HEK293 (cell line): ENCODE measurements around the gene SLAMF7.
"Not testable (repeated sequence)": the region's sequence is repeated elsewhere in the genome, so short reads cannot be mapped to it uniquely, and the experiment has no call there.

Source experiments
- CTCF ChIA-PET: fragments of 350-600 bp; formaldehyde crosslinking; extraction: SDS; loops from one replicate; lab custom pipeline; 2021; ENCODE audit warnings: antibody characterized with exemption; lab: Yijun Ruan, JAX
- POLR2A ChIA-PET: fragments of 300-600 bp; formaldehyde crosslinking; extraction: SDS; loops from one replicate; lab custom pipeline; 2020; ENCODE audit warnings: antibody characterized with exemption, inconsistent platforms; lab: Yijun Ruan, JAX
- H3K27ac ChIP-seq: fragments of 200-500 bp; sonication (Bioruptor generic); 2 replicates; pipeline ENCODE4 v1.5.1; 2014; ENCODE audit warnings: low read depth, low read length, control low read depth, inconsistent platforms; ENCODE audit errors: extremely low read depth
- H3K36me3 ChIP-seq, 2 experiments: fragments of 200-500 bp in 1 of 2; sonication (Bioruptor generic) in 1 of 2; 1 replicate in 1 of 2; 2 replicates in 1 of 2; pipeline ENCODE4 v1.5.1; 2014 to 2017; ENCODE audit warnings: inconsistent platforms in 2 of 2, low read length in 2 of 2; ENCODE audit not compliant: control insufficient read depth in 2 of 2, insufficient read depth in 1 of 2
- H3K4me1 ChIP-seq: fragments of 200-500 bp; sonication (Bioruptor generic); 2 replicates; pipeline ENCODE4 v1.5.1; 2014; ENCODE audit warnings: mild to moderate bottlenecking, low read length, inconsistent platforms; ENCODE audit not compliant: control insufficient read depth, insufficient read depth
- H3K4me3 ChIP-seq: 2 replicates; pipeline ENCODE4 v1.5.1; 2011; ENCODE audit warnings: low read depth, mild to moderate bottlenecking, control low read depth, low read length, moderate library complexity
- H3K9me3 ChIP-seq: fragments of 200-500 bp; sonication (Bioruptor generic); 2 replicates; pipeline ENCODE4 v1.5.1; 2014; ENCODE audit warnings: low read depth, low read length, inconsistent platforms; ENCODE audit not compliant: control insufficient read depth, insufficient read depth
- HOXD13 ChIP-seq: sonication (generic); formaldehyde crosslinking; IDR thresholded peaks from 2 replicates; pipeline ENCODE4 v1.8.0; 2022; ENCODE audit warnings: missing genetic modification reagents, borderline replicate concordance
- KLF16 ChIP-seq: fragments of 450-650 bp; formaldehyde crosslinking; IDR thresholded peaks from 2 replicates; pipeline ENCODE4 v1.5.1; 2017; ENCODE audit warnings: missing biosample characterization, missing genetic modification characterization
- KLF9 ChIP-seq: fragments of 450-650 bp; formaldehyde crosslinking; IDR thresholded peaks from 2 replicates; pipeline ENCODE4 v1.5.1; 2016; ENCODE audit warnings: missing biosample characterization, missing genetic modification characterization, low read depth
- MYNN ChIP-seq: fragments of 450-650 bp; formaldehyde crosslinking; IDR thresholded peaks from 2 replicates; pipeline ENCODE4 v1.5.1; 2016; ENCODE audit warnings: missing biosample characterization, missing genetic modification characterization, borderline replicate concordance
- ZBTB17 ChIP-seq: fragments of 450-650 bp; formaldehyde crosslinking; IDR thresholded peaks from 2 replicates; pipeline ENCODE4 v1.5.1; 2016; ENCODE audit warnings: missing biosample characterization, missing genetic modification characterization
- ZFHX2 ChIP-seq: fragments of 450-650 bp; formaldehyde crosslinking; conservative IDR thresholded peaks from 2 replicates; pipeline ENCODE4 v1.5.1; 2016; ENCODE audit warnings: missing biosample characterization, missing genetic modification characterization
- ZFP41 ChIP-seq: fragments of 450-650 bp; formaldehyde crosslinking; IDR thresholded peaks from 2 replicates; pipeline ENCODE4 v1.5.1; 2016; ENCODE audit warnings: missing biosample characterization, missing genetic modification characterization, borderline replicate concordance
- ZNF18 ChIP-seq: fragments of 450-650 bp; formaldehyde crosslinking; IDR thresholded peaks from 2 replicates; pipeline ENCODE4 v1.5.1; 2016; ENCODE audit warnings: missing biosample characterization, missing genetic modification characterization
- ZNF223 ChIP-seq: fragments of 450-650 bp; formaldehyde crosslinking; IDR thresholded peaks from 2 replicates; pipeline ENCODE4 v1.5.1; 2016; ENCODE audit warnings: missing biosample characterization, missing genetic modification characterization
- ZNF239 ChIP-seq: fragments of 450-650 bp; formaldehyde crosslinking; IDR thresholded peaks from 2 replicates; pipeline ENCODE4 v1.5.1; 2016; ENCODE audit warnings: missing biosample characterization, missing genetic modification characterization
- ZNF292 ChIP-seq: fragments of 450-650 bp; formaldehyde crosslinking; IDR thresholded peaks from 2 replicates; pipeline ENCODE4 v1.5.1; 2016; ENCODE audit warnings: low read depth, missing biosample characterization, missing genetic modification characterization, borderline replicate concordance
- ZNF394 ChIP-seq: fragments of 450-650 bp; formaldehyde crosslinking; IDR thresholded peaks from 2 replicates; pipeline ENCODE4 v1.5.1; 2016; ENCODE audit warnings: missing biosample characterization, missing genetic modification characterization, mild to moderate bottlenecking, moderate library complexity, borderline replicate concordance
- ZNF426 ChIP-seq: fragments of 450-650 bp; formaldehyde crosslinking; IDR thresholded peaks from 2 replicates; pipeline ENCODE4 v1.5.1; 2017; ENCODE audit warnings: missing biosample characterization, missing genetic modification characterization, mild to moderate bottlenecking, inconsistent platforms, moderate library complexity
- ZNF449 ChIP-seq: fragments of 450-650 bp; formaldehyde crosslinking; IDR thresholded peaks from 2 replicates; pipeline ENCODE4 v1.5.1; 2017; ENCODE audit warnings: missing biosample characterization, mild to moderate bottlenecking, missing genetic modification characterization, moderate library complexity
- ZNF473 ChIP-seq: fragments of 450-650 bp; formaldehyde crosslinking; IDR thresholded peaks from 2 replicates; pipeline ENCODE4 v1.5.1; 2017; ENCODE audit warnings: missing biosample characterization, missing genetic modification characterization
- ZNF530 ChIP-seq: fragments of 450-650 bp; formaldehyde crosslinking; IDR thresholded peaks from 2 replicates; pipeline ENCODE4 v1.5.1; 2016; ENCODE audit warnings: low read depth, missing biosample characterization, missing genetic modification characterization
- ZNF585B ChIP-seq: fragments of 450-650 bp; formaldehyde crosslinking; IDR thresholded peaks from 2 replicates; pipeline ENCODE4 v1.5.1; 2016; ENCODE audit warnings: missing biosample characterization, missing genetic modification characterization
- ZNF596 ChIP-seq: fragments of 450-650 bp; IDR thresholded peaks from 2 replicates; pipeline ENCODE4 v1.5.0; 2018; ENCODE audit warnings: missing biosample characterization, mild to moderate bottlenecking, missing genetic modification characterization, moderate library complexity
- ZNF626 ChIP-seq: fragments of 450-650 bp; sonication (Bioruptor Pico); formaldehyde crosslinking; IDR thresholded peaks from 2 replicates; pipeline ENCODE4 v1.5.1; 2018; ENCODE audit warnings: missing biosample characterization, missing genetic modification characterization, inconsistent platforms
- ZNF658 ChIP-seq: fragments of 450-650 bp; formaldehyde crosslinking; IDR thresholded peaks from 2 replicates; pipeline ENCODE4; 2016; ENCODE audit warnings: missing biosample characterization, missing genetic modification characterization
- ZNF660 ChIP-seq: fragments of 450-650 bp; IDR thresholded peaks from 2 replicates; pipeline ENCODE4 v1.5.1; 2018; ENCODE audit warnings: missing biosample characterization, mild to moderate bottlenecking, missing genetic modification characterization
- ZNF664 ChIP-seq: fragments of 450-650 bp; formaldehyde crosslinking; IDR thresholded peaks from 2 replicates; pipeline ENCODE4 v1.5.1; 2016; ENCODE audit warnings: missing biosample characterization, missing genetic modification characterization
- ZNF692 ChIP-seq: fragments of 450-650 bp; formaldehyde crosslinking; IDR thresholded peaks from 2 replicates; pipeline ENCODE4 v1.5.1; 2016; ENCODE audit warnings: missing biosample characterization, missing genetic modification characterization
- ZNF785 ChIP-seq: fragments of 450-650 bp; formaldehyde crosslinking; IDR thresholded peaks from 2 replicates; pipeline ENCODE4 v1.5.1; 2016; ENCODE audit warnings: missing biosample characterization, missing genetic modification characterization
- ZNF830 ChIP-seq: fragments of 450-650 bp; IDR thresholded peaks from 2 replicates; pipeline ENCODE4 v1.5.0; 2018; ENCODE audit warnings: missing biosample characterization, missing genetic modification characterization, low read depth, mild to moderate bottlenecking, moderate library complexity

The SLAMF7 gene

GRCh38 chr1:160713161-160713560 is 25.9 kb upstream of the SLAMF7 start (continued):
- no peak for TF ChIP-seq ZNF18 (tag by site-specific recombination)
- TF ChIP-seq ZNF530 (tag by site-specific recombination): no peak
- no peak for TF ChIP-seq ZNF223 (tag by site-specific recombination)
- TF ChIP-seq ZNF658 (tag by site-specific recombination): no peak
- no peak for TF ChIP-seq ZNF660 (tag by site-specific recombination)
- no peak for TF ChIP-seq ZNF626 (tag by site-specific recombination)
- TF ChIP-seq ZFP41 (tag by site-specific recombination): no peak
- TF ChIP-seq ZNF785 (tag by site-specific recombination): no peak
- no peak for TF ChIP-seq ZNF292 (tag by site-specific recombination)

- H3K27ac ChIP-seq, H3K36me3 ChIP-seq, H3K4me1 ChIP-seq, POLR2A ChIA-PET, H3K9me3 ChIP-seq, H3K4me3 ChIP-seq: not testable (repeated sequence)
- CTCF ChIA-PET: interaction anchor here (1.8 kb wide), 1 partner anchor 32 kb away, joined by 6 read pairs; no protein-coding TSS in a partner anchor
Measured at GRCh38 chr1:160714034-160714648, 24.9 kb upstream of the SLAMF7 start.

GRCh38 chr1:160716013-160716412 is 23.0 kb upstream of the SLAMF7 start:
- Histone ChIP-seq H3K4me1 (no peaks in the 10 kb centered on the region), H3K9me3 (no peaks in the 10 kb centered on the region), H3K4me3 (no peak overlapping the region), H3K36me3 (no peaks in the 10 kb centered on the region), H3K27ac (no peak overlapping the region)
- POLR2A ChIA-PET: no interaction called here
- CTCF ChIA-PET: interaction anchor here (1.1 to 1.8 kb wide), 4 partner anchors 11 to 236 kb away, joined by 3 to 7 read pairs (median 5); no protein-coding TSS in a partner anchor
- TF ChIP-seq ZNF664 (tag by site-specific recombination): peak; percentile 76
- no peak for TF ChIP-seq ZFHX2 (tag by site-specific recombination)
- TF ChIP-seq, all 188 proteins: peak for 1

- no peaks in the 10 kb centered on the region for H3K9me3 ChIP-seq
- H3K4me1 ChIP-seq: no peaks in the 10 kb centered on the region
- no peak overlapping the region for H3K27ac ChIP-seq
- CTCF ChIA-PET: no interaction called here
- no peak overlapping the region for H3K4me3 ChIP-seq
- POLR2A ChIA-PET: no interaction called here
- no peaks in the 10 kb centered on the region for H3K36me3 ChIP-seq
- TF ChIP-seq MYNN (tag by site-specific recombination) (no peak), ZNF596 (tag by site-specific recombination) (no peak), ZNF239 (tag by site-specific recombination) (no peak), ZNF585B (tag by site-specific recombination) (no peak), ZNF473 (tag by site-specific recombination) (no peak), ZBTB17 (no peak), ZNF426 (no peak), ZNF830 (no peak), ZNF692 (no peak), KLF16 (tag by site-specific recombination) (no peak), HOXD13 (CRISPR knock-in tag) (no peak), ZNF18 (tag by site-specific recombination) (no peak), ZNF394 (tag by site-specific recombination) (no peak), ZNF449 (no peak), KLF9 (no peak)
Measured at GRCh38 chr1:160717306-160717705, 21.7 kb upstream of the SLAMF7 start.
